ENCODE results near the gene MINDY3. TPM values are rescaled to one million over a fixed set of nuclear protein-coding genes. Genes with fewer than 3 reads are reported as not detected.

MINDY3 gene
- total and polyA plus RNA-seq, 2 donors (not counting 1 experiment from before 2014, with no cell fraction given), result 11.6 to 29.3 TPM

DNA sequence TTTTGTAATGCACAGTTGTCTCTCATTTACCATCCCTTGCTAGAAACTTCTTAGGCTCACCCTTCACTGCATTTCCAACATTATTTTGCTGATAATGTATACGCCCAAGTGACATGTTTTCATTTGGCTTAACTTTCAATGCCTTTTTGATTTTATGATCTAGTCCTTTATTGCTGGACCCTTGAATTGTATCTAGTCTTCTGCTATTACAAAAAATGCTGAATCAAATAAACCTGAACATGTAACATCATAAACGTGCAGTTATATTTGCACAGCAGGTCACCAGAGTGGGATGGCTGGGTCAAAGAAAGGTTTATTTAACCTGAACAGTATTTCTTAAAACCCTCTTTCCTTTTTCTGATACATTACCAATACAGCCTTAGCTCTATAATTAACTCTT is 63.0 kb downstream of the MINDY3 start:
- Histone ChIP-seq H3K4me1 (ENCODE audit: control insufficient read depth in 2 of 2, insufficient read depth in 2 of 2, low read length in 2 of 2) (no peaks in the 10 kb centered on the region), H3K4me3 (ENCODE audit: control extremely low read depth in 1 of 5, extremely low read depth in 1 of 5, insufficient read depth in 1 of 5, low read depth in 2 of 5, low read length in 4 of 5) (no peak overlapping the region), H3K27me3 (replicated peaks in 1 of 4; ENCODE audit: control extremely low read depth in 1 of 4, control insufficient read depth in 3 of 4, insufficient read depth in 4 of 4, low read length in 3 of 4) (no peaks in the 10 kb centered on the region), H2AFZ (ENCODE audit: insufficient read depth, low read depth, low read length, poor library complexity, severe bottlenecking) (no peak overlapping the region), H3K36me3 (replicated peaks in 1 of 2; ENCODE audit: control extremely low read depth in 1 of 2, control insufficient read depth in 1 of 2, extremely low read depth in 1 of 2, insufficient read depth in 2 of 2, low read length in 1 of 2) (peaks cover 0 to 24% of the 10 kb centered on the region in 2 experiments), H3K79me2 (ENCODE audit: control insufficient read depth, insufficient read depth, low read length) (no peaks in the 10 kb centered on the region), H3K27ac (ENCODE audit: low read length in 2 of 2) (no peak overlapping the region), H4K20me1 (ENCODE audit: control insufficient read depth, insufficient read depth, low read length, poor library complexity, severe bottlenecking) (no peaks in the 10 kb centered on the region), H3K9me3 (ENCODE audit: control extremely low read depth in 1 of 3, control insufficient read depth in 2 of 3, insufficient read depth in 1 of 3, low read length in 2 of 3) (no peaks in the 10 kb centered on the region), H3K4me2 (replicated peaks; ENCODE audit: low read depth, low read length, poor library complexity, severe bottlenecking) (no peak overlapping the region), H3K9ac (ENCODE audit: low read length) (no peak overlapping the region)
- CTCF ChIA-PET, result no interaction called here
- DNase-seq (no peak), ATAC-seq (ENCODE audit: low read depth) (no peak)
- H3K4me3 Mint-ChIP-seq, result no peak overlapping the region
- H3K27ac Mint-ChIP-seq, result no peak overlapping the region
- H3K9me3 Mint-ChIP-seq (ENCODE audit: insufficient read depth), result peaks cover 5% of the 10 kb centered on the region
- WGBS (ENCODE audit: insufficient coverage), result no CpG with 5 or more reads among the region's 2 CpGs
- TF ChIP-seq, protein P1, sequence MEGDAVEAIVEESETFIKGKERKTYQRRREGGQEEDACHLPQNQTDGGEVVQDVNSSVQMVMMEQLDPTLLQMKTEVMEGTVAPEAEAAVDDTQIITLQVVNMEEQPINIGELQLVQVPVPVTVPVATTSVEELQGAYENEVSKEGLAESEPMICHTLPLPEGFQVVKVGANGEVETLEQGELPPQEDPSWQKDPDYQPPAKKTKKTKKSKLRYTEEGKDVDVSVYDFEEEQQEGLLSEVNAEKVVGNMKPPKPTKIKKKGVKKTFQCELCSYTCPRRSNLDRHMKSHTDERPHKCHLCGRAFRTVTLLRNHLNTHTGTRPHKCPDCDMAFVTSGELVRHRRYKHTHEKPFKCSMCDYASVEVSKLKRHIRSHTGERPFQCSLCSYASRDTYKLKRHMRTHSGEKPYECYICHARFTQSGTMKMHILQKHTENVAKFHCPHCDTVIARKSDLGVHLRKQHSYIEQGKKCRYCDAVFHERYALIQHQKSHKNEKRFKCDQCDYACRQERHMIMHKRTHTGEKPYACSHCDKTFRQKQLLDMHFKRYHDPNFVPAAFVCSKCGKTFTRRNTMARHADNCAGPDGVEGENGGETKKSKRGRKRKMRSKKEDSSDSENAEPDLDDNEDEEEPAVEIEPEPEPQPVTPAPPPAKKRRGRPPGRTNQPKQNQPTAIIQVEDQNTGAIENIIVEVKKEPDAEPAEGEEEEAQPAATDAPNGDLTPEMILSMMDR (IDR thresholded peaks at IDR 0.05), result no peak
- TF ChIP-seq EZH2 (IDR thresholded peaks at IDR 0.05; ENCODE audit: borderline replicate concordance, insufficient read depth, low read depth, low read length, poor library complexity, severe bottlenecking), result no peak
- no peaks in the 10 kb centered on the region for H3K27me3 Mint-ChIP-seq
- intact Hi-C loops (cut with micrococcal nuclease), result no loop called here
- H3K4me1 Mint-ChIP-seq, result no peaks in the 10 kb centered on the region
- POLR2A ChIA-PET, result no interaction called here

DNA sequence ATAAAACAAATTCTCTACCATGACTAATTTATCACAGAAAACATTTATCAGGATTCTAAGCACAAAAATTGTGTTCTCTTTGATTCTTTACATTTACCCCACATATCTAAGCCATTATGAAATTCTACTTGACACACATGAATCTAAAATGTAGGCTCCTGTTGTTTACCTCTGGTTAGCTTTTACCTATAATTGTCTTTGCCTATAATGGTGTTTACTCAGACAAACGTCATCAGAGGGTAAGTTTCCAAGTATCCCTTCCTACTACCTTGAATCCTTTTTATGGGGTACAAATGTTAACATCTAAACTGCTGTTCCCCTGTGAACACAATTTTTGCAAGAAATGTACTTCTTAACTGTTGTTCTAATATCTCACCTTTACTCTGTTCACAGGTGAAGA is 63.5 kb downstream of the MINDY3 start:
- H3K4me3 Mint-ChIP-seq, result no peak overlapping the region
- Histone ChIP-seq H2AFZ (ENCODE audit: insufficient read depth, low read depth, low read length, poor library complexity, severe bottlenecking) (no peak overlapping the region), H3K4me3 (ENCODE audit: control extremely low read depth in 1 of 5, extremely low read depth in 1 of 5, insufficient read depth in 1 of 5, low read depth in 2 of 5, low read length in 4 of 5) (no peak overlapping the region), H3K4me1 (ENCODE audit: control insufficient read depth in 2 of 2, insufficient read depth in 2 of 2, low read length in 2 of 2) (no peaks in the 10 kb centered on the region), H4K20me1 (ENCODE audit: control insufficient read depth, insufficient read depth, low read length, poor library complexity, severe bottlenecking) (no peaks in the 10 kb centered on the region), H3K9me3 (ENCODE audit: control extremely low read depth in 1 of 3, control insufficient read depth in 2 of 3, insufficient read depth in 1 of 3, low read length in 2 of 3) (no peaks in the 10 kb centered on the region), H3K79me2 (ENCODE audit: control insufficient read depth, insufficient read depth, low read length) (no peaks in the 10 kb centered on the region), H3K9ac (ENCODE audit: low read length) (no peak overlapping the region), H3K4me2 (replicated peaks; ENCODE audit: low read depth, low read length, poor library complexity, severe bottlenecking) (no peak overlapping the region), H3K27me3 (replicated peaks in 1 of 4; ENCODE audit: control extremely low read depth in 1 of 4, control insufficient read depth in 3 of 4, insufficient read depth in 4 of 4, low read length in 3 of 4) (no peaks in the 10 kb centered on the region), H3K27ac (ENCODE audit: low read length in 2 of 2) (no peak overlapping the region), H3K36me3 (replicated peaks in 1 of 2; ENCODE audit: control extremely low read depth in 1 of 2, control insufficient read depth in 1 of 2, extremely low read depth in 1 of 2, insufficient read depth in 2 of 2, low read length in 1 of 2) (peaks cover 0 to 24% of the 10 kb centered on the region in 2 experiments)
- intact Hi-C loops (cut with micrococcal nuclease), result no loop called here
- no peak overlapping the region for H3K27ac Mint-ChIP-seq
- no peak for TF ChIP-seq EZH2 (IDR thresholded peaks at IDR 0.05; ENCODE audit: borderline replicate concordance, insufficient read depth, low read depth, low read length, poor library complexity, severe bottlenecking)
- TF ChIP-seq, protein P1 (IDR thresholded peaks at IDR 0.05), result no peak
- ATAC-seq (ENCODE audit: low read depth) (no peak), DNase-seq (no peak)
- ChIA-PET CTCF (no interaction called here), POLR2A (no interaction called here)
- WGBS (ENCODE audit: insufficient coverage), result no CpG with 5 or more reads among the region's 1 CpG
- no peaks in the 10 kb centered on the region for H3K4me1 Mint-ChIP-seq
- H3K9me3 Mint-ChIP-seq (ENCODE audit: insufficient read depth), result peaks cover 5% of the 10 kb centered on the region
- H3K27me3 Mint-ChIP-seq, result no peaks in the 10 kb centered on the region
